ENCODE results near the gene GOLGB1.

- TF ChIP-seq POLR2A (IDR thresholded peaks at IDR 0.05): no peak
- no peak for TF ChIP-seq CTCF (IDR thresholded peaks at IDR 0.05)
- TF ChIP-seq EP300 (IDR thresholded peaks at IDR 0.05): no peak
Measured at GRCh38 chr3:121677141-121677540, 72.4 kb downstream of the GOLGB1 start.
